Naive B cell (primary cell): Measurements from ENCODE around the gene TWIST2. TPM values are rescaled to one million over a fixed set of nuclear protein-coding genes. Genes with fewer than 3 reads are reported as not detected.

Experiments
- ATAC-seq, 2 donors: fragments of 150-1000 bp; cut with Tn5 transposase; 2 replicates each; pipeline ENCODE4 v1.10.0; 2021; ENCODE audit warnings: low read depth in 2 of 2, mild to moderate bottlenecking in 2 of 2, moderate library complexity in 2 of 2
- DNase-seq: peaks from one replicate; pipeline ENCODE4 v3.0.0; 2022
- H3K27ac Mint-ChIP-seq, 6 donors: one replicate each; pipeline ENCODE4 v1.8.0; 2020 to 2022; ENCODE audit warnings: mild to moderate bottlenecking in 6 of 6, mixed read lengths in 6 of 6, moderate library complexity in 5 of 6, inconsistent platforms in 2 of 6
- H3K27me3 Mint-ChIP-seq, 3 donors: one replicate each; pipeline ENCODE4 v1.8.0; 2021 to 2022; ENCODE audit warnings: mixed read lengths in 3 of 3, mild to moderate bottlenecking in 1 of 3
- H3K36me3 Mint-ChIP-seq, 2 donors: one replicate each; pipeline ENCODE4 v1.8.0; 2020 to 2022; ENCODE audit warnings: mixed read lengths in 2 of 2, inconsistent platforms in 1 of 2, mild to moderate bottlenecking in 1 of 2
- H3K4me1 Mint-ChIP-seq, 3 donors: one replicate each; pipeline ENCODE4 v1.8.0; 2020 to 2022; ENCODE audit warnings: mixed read lengths in 3 of 3, inconsistent platforms in 1 of 3, mild to moderate bottlenecking in 1 of 3, moderate library complexity in 1 of 3
- H3K4me3 Mint-ChIP-seq, 8 donors: one replicate each; pipeline ENCODE4 v1.8.0; 2020 to 2022; ENCODE audit warnings: mild to moderate bottlenecking in 8 of 8, mixed read lengths in 8 of 8, moderate library complexity in 8 of 8, inconsistent platforms in 2 of 8
- H3K9me3 Mint-ChIP-seq, 7 donors: one replicate each; pipeline ENCODE4 v1.8.0; 2020 to 2022; ENCODE audit warnings: mixed read lengths in 7 of 7, mild to moderate bottlenecking in 5 of 7, inconsistent platforms in 2 of 7, moderate library complexity in 1 of 7
- polyA plus RNA-seq, 6 donors: library from polyadenylated mRNA; unstranded; fragments of 300-500 nt; fragmentation: Illumina TruSeq; gene quantifications; one replicate each; pipeline ENCODE4 v1.2.3, GENCODE V29; 2021; ENCODE audit warnings: low read depth in 6 of 6

The TWIST2 gene
- polyA plus RNA-seq, 6 donors from 2014 or later: not detected

DNA sequence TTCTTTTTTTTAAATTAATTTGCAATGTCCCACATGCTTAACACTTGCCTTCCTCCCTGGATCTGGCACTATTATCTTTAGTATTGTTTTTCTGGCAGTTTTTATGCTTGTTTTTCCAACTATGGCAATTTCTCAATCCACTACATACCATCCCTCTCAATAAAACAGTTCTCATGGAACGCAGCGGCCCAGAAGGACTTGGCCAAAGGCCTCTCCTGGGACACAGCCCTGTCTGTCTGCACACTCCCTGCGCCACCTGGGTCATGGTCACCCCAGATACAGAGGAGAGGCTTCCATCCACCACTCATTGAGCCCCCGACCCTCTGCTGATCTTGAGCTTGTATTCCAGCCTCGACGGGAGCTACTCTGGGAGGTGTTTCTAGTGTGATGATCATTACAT lies 91.2 kb downstream of the TWIST2 start:
- no peak for ATAC-seq
- Mint-ChIP-seq H3K4me1 (no peaks in the 10 kb centered on the region), H3K36me3 (no peaks in the 10 kb centered on the region), H3K27me3 (peaks cover 0 to 8% (median 5%) of the 10 kb centered on the region in 3 donors), H3K9me3 (peaks cover 0 to 4% (median 0%) of the 10 kb centered on the region in 7 donors), H3K27ac (no peak overlapping the region), H3K4me3 (no peak overlapping the region)
- no peak for DNase-seq

DNA sequence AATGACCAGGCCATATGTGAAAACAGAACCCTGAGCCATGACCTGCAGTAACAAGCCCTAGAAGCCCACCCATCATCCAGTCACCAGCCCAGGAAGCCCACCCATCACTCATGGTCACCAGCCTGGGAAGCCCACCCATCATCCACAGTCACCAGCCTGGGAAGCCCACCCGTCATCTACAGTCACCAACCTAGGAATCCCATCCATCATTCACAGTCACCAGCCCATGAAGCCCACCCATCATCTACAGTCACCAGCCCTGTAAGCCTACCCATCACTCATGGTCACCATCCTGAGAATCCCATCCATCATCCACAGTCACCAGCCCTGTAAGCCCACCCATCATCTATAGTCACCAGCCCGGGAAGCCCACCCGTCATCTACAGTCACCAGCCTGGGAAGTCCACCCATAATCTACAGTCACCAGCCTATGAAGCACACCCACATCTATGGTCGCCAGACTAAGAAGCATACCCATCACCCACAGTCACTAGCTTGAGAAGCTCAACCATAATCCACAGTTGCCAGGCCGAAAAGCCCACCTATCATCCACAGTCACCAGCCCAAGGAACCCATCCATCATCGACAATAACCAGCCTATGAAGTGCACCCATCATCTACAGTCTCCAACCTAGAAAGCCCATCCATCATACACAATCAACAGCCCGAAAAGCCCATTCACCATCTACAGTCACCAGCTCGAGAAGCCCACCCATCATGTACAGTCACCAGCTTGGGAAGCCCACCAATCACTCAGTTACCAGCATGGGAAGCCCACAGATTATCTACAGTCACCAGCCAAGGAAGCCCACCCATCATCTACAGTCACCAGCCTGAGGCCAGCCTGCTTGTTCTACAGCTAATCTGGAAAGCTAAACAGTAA lies 91.9 kb downstream of the TWIST2 start:
- no peak overlapping the region for H3K4me3 Mint-ChIP-seq
- no peak for ATAC-seq

DNA sequence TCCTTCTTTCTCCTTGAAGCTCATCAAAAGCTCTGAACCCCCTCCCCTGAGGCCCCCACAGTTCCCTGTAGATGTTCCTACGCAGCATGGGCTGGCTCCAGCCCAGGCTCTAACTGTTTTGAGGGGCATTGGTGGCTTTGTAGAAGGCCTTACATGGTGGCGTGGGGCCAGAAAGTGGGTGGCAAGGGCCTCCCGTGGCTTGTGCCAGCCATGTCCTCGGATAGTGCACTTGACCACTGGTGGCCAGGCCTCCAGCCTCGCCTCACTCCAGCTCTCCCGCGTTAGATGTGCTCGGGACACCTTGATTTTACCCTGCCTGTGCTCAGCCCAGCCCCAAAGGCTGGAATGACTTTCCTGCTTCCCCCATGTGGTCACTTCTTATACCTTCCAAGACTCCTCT lies 92.9 kb downstream of the TWIST2 start:
- ATAC-seq (no peak), DNase-seq (no peak)
- Mint-ChIP-seq H3K4me1 (no peaks in the 10 kb centered on the region), H3K4me3 (no peak overlapping the region), H3K36me3 (no peaks in the 10 kb centered on the region), H3K27me3 (peaks cover 0 to 8% (median 5%) of the 10 kb centered on the region in 3 donors), H3K27ac (no peak overlapping the region), H3K9me3 (no peaks in the 10 kb centered on the region)

More for the DNA sequence above, 91.9 kb downstream of the TWIST2 start:
- DNase-seq: no peak
- H3K4me1 Mint-ChIP-seq: no peaks in the 10 kb centered on the region
- no peaks in the 10 kb centered on the region for H3K36me3 Mint-ChIP-seq
- H3K27me3 Mint-ChIP-seq: peaks cover 0 to 8% (median 5%) of the 10 kb centered on the region in 3 donors
- H3K9me3 Mint-ChIP-seq: no peaks in the 10 kb centered on the region
- H3K27ac Mint-ChIP-seq: no peak overlapping the region

DNA sequence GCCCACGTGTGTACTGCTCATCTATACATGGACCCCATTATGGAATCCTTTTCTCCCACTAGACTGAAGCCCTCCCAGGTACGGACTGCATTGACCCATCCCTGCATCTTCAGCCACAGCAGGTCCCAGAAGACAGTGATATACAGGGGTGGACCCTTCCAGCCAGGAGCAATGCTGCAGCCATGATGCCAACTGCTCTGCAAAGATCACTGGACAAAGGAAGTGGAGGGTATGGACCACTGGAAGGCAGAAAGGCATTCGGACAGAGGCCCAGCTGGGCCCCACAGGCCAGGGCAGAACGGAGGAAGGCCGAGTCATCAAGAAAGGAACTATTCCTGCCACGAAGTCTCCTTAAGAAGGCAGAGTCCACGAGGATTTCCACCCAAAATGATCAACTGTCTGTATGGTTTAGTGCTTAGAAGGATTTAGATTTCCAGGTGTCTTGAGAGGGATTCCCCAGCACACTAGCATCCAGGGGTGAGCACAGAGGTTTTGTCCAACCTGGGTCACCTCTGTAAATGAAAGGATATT lies 93.4 kb downstream of the TWIST2 start:
- Mint-ChIP-seq H3K27me3 (peaks cover 0 to 8% (median 5%) of the 10 kb centered on the region in 3 donors), H3K4me3 (no peak overlapping the region)
- no peak for ATAC-seq

DNA sequence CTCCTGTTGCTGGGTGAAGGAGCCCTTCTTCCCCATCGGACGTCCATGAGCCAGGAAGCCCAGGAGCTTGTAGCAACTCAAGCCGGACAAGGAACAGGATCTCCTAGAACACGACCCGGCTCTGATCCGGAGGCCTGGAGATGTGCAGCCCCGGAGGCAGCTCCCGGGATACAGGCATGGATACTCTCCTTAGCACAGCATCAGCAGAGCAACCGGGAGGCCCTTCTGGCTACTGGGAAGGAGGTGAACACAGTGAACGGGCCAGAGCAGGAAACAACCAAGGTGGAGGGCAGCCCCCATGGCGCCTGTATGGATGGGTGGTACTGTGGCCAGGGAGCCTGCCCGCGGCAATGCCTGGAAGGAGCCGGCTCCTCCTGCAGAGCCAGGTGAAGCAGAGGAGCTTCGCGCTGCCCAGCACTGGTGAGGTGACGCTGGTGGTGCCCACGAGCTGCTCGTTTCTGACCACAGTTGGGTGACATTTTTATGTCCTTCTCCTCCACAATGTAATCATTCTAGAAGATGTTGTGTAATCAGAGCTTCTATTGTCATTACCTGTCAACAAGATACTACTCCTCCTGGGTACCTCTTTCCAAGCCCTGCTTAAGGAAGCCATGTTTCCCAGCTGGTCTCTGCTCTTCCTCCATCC lies 94.3 kb downstream of the TWIST2 start:
- DNase-seq (no peak), ATAC-seq (no peak)

More for the DNA sequence above, 93.4 kb downstream of the TWIST2 start:
- no peaks in the 10 kb centered on the region for H3K4me1 Mint-ChIP-seq
- H3K9me3 Mint-ChIP-seq: peaks cover 0 to 4% (median 1%) of the 10 kb centered on the region in 7 donors
- no peaks in the 10 kb centered on the region for H3K36me3 Mint-ChIP-seq
- DNase-seq: no peak
- no peak overlapping the region for H3K27ac Mint-ChIP-seq

DNA sequence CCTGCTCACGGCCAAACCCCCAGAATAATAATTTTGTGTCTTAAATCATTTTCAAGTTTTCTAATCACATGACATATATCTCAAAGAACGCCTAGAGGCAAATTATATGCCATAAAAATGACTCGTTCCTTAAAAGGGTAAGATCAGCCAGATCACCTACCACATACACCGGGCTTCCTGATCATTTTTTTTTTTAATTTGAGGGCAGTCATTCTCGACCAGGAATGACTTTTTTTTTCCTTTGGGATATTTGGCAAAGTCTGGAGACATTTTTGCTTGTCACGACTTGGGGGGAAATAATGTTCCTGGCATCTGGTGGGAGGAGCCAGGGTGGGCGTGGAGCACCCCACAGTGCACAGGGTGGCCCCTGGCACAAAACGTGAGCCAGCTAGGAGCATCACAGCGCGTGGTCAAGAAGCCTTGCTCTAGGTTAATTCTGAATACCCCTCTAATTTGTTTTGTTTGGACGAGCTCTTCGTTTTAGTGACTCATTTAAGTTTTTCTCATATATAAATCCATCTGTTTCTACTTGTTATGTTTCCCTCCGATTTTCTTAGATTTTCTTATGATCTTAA lies 94.9 kb downstream of the TWIST2 start:
- no peaks in the 10 kb centered on the region for H3K36me3 Mint-ChIP-seq
- H3K27ac Mint-ChIP-seq: no peak overlapping the region
- no peak for ATAC-seq
- H3K9me3 Mint-ChIP-seq: peaks cover 0 to 4% (median 1%) of the 10 kb centered on the region in 7 donors
- no peak overlapping the region for H3K4me3 Mint-ChIP-seq
- DNase-seq: no peak
- H3K4me1 Mint-ChIP-seq: no peaks in the 10 kb centered on the region
- H3K27me3 Mint-ChIP-seq: peaks cover 0 to 8% (median 5%) of the 10 kb centered on the region in 3 donors

More for the DNA sequence above, 94.3 kb downstream of the TWIST2 start:
- peaks cover 0 to 4% (median 1%) of the 10 kb centered on the region in 7 donors for H3K9me3 Mint-ChIP-seq
- H3K27ac Mint-ChIP-seq: no peak overlapping the region
- H3K4me1 Mint-ChIP-seq: no peaks in the 10 kb centered on the region
- peaks cover 0 to 8% (median 5%) of the 10 kb centered on the region in 3 donors for H3K27me3 Mint-ChIP-seq
- H3K36me3 Mint-ChIP-seq: no peaks in the 10 kb centered on the region
- H3K4me3 Mint-ChIP-seq: no peak overlapping the region

DNA sequence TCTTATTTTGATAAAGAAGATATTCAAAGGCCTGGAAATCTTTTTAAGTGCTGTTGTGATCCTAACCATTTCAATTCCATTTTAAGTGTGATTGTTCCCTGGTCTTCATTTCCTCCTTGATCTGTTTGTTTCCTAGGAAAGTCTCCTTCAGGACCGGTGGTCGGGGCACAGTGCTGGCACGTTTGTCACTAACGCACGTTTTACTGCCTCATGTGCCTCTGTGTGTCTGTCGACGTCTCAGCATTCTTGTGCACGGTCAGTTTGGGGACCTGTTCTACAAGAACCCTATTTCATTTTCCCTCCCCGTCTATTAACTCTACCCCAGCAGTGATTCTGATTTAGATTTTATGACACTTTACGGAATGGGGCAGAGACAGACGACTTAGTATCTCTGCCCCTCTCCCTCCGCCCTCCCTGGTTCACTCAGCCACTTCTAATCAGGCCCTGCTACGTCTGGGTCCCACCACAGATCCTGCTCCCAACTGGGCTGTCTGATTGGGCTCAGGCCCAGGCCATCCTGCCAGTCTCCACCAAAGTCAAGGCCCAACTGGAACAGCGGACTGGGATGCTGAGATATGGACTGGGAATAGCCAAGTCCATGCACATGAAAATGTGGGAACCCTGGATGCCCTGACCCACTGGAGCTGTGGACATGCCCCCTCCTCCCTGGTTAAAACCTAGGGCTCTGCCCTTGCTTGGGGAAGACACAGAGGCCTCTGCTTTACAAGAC lies 95.6 kb downstream of the TWIST2 start:
- H3K27me3 Mint-ChIP-seq: peaks cover 0 to 8% (median 5%) of the 10 kb centered on the region in 3 donors
- H3K9me3 Mint-ChIP-seq: peaks cover 0 to 4% (median 1%) of the 10 kb centered on the region in 7 donors
- ATAC-seq: no peak
- H3K4me1 Mint-ChIP-seq: no peaks in the 10 kb centered on the region
- no peak for DNase-seq
- H3K36me3 Mint-ChIP-seq: no peaks in the 10 kb centered on the region
- no peak overlapping the region for H3K27ac Mint-ChIP-seq
- H3K4me3 Mint-ChIP-seq: no peak overlapping the region

DNA sequence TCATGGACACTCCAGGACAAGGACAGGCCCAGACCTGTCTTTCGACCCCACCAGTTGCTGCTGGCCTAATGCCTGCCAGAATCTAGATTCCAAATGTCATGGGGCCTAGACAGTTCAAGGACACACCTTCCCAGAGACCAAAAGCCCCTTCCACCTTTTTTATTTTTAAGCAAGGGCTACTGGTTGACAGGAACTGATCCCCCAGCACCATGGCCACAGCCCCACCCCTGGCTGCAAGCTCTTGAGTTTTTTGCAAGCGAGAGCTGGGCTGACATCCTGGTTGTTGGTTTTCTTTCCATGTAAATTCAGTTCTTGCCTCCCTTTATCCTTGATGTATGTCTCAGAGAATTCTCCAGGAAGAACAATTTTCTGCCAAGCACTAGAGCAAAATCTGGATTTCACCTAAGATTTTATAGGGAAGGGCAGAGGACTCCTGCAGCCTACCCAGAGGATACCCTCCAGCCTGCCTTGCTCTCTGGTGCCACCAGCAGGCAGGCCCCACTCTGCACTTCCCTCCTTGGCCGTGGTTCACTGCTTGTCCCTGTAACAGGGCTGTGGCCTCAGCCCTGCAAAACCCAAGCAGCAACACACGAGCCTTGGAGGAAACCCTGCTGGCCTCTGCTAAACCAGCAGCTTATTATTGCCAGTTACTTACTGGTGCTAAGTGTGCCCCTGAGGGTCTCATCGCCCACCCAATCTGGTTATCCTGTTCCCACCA lies 97.7 kb downstream of the TWIST2 start:
- no peaks in the 10 kb centered on the region for H3K4me1 Mint-ChIP-seq
- no peak for DNase-seq
- H3K27ac Mint-ChIP-seq: no peak overlapping the region
- H3K9me3 Mint-ChIP-seq: peaks cover 0 to 4% (median 1%) of the 10 kb centered on the region in 7 donors
- H3K36me3 Mint-ChIP-seq: no peaks in the 10 kb centered on the region
- no peak for ATAC-seq
- H3K4me3 Mint-ChIP-seq: no peak overlapping the region
- peaks cover 0 to 8% (median 5%) of the 10 kb centered on the region in 3 donors for H3K27me3 Mint-ChIP-seq

DNA sequence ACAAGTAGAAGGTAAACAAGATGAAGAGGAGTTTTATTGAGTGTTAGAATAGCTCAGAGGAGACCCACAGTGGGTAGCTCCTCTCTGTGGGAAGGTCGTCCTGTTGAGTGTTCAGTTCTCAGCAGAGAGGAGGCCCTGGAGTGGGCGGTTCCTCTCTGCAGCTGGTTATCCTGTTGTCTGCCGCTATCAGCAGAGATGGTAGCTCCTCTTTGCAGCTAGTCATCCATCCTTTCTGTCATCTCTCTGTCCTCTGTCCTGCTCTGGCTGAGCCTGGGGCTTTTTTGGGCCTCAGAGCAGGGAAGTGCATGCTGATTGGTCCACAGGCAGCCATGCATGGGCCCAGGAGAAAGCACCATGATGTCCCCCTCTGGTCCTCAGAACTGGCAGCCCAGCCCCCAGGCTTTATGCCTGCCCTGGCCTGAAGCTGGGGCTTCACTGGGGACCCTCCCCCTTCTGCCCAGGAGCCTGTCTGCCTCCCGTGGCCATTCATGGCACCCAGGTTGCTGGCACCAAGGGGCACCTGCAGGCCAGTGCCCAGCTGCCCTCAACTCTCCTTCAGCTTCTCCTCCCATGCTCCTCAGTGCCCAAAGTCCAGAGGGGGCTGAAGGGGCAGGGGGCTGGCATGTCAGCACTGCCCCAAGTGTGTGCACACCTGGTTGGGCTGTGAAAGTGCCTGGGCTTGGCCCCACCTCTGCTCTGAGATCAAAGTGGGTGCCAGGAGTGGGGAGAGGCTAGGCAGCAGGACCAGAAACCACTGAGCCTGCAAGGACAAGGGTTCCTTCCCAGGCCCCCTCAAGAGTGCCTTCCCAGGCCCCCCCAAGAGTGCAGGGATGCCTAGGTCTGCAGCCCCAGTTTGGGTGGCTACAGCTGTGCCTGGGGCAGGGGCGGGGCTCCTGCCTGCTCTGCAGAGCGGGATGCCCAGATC lies 98.7 kb downstream of the TWIST2 start:
- no peaks in the 10 kb centered on the region for H3K4me1 Mint-ChIP-seq
- DNase-seq (no peak), ATAC-seq (no peak)
- H3K4me3 Mint-ChIP-seq: no peak overlapping the region
- peaks cover 0 to 4% (median 1%) of the 10 kb centered on the region in 7 donors for H3K9me3 Mint-ChIP-seq
- no peaks in the 10 kb centered on the region for H3K36me3 Mint-ChIP-seq
- peaks cover 0 to 1% (median 0%) of the 10 kb centered on the region in 3 donors for H3K27me3 Mint-ChIP-seq
- no peak overlapping the region for H3K27ac Mint-ChIP-seq

DNA sequence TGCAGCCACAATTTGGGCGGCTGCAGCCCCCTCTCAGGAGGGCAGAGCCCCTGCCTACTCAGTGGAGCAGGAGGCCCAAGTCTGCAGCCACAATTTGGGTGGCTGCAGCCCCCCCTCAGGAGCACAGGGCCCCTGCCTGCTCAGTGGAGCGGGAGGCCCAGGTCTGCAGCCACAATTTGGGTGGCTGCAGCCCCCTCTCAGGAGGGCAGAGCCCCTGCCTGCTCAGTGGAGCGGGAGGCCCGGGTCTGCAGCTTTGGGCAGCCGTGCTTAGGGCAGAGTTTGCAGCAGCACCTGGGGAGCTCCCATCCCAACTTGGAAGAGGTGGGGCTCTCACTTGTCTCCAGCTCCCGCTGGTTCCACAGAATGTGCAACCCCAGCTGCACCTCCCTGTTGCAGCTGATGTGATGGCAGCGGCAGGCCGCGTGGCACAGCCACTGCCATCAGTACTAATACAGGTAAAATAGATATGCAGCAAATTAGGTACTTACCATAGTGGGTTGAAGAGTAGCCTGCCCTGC lies 99.4 kb downstream of the TWIST2 start:
- Mint-ChIP-seq H3K4me3 (no peak overlapping the region), H3K9me3 (peaks cover 0 to 4% (median 1%) of the 10 kb centered on the region in 7 donors), H3K27ac (no peak overlapping the region), H3K27me3 (peaks cover 0 to 4% (median 0%) of the 10 kb centered on the region in 3 donors), H3K4me1 (no peaks in the 10 kb centered on the region), H3K36me3 (no peaks in the 10 kb centered on the region)
- ATAC-seq: no peak
- no peak for DNase-seq

DNA sequence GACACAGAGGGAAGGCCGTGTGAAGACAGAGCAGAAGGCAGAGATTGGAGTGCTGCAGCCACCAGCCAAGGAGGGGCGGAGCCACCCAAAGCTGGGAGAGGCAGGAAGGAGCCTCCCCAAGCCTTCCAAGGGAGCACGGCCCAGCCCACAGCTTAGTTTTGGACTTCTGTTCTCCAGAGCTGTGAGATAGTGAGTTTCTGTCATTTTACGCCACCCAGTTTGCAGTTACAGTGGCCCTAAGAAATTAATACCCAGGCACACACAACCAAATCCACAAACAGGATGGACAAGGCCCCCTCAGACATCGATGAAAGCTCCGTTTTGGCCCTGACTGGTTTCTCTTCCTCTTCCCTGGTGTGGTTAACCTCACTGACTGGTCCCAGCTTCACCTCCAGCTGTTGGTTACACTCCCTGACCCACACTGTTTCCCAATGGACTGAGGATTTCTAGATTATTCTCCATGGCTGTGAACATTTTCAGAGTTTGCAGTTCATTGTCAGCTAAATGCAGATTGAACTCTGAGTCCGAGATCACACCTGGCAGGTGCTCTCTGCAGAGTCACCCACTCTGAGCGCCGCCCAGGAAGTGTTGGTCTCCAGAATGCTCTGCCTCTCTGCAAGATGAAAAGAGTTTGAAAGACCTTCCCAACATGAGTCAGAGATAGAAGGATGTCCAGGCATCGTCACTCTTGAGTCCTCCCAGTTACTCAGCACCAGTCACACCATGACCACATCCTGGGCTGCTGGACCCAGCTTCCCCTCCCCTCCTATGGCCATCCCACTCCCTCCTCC lies 100.2 kb downstream of the TWIST2 start:
- DNase-seq (no peak), ATAC-seq (no peak)
- no peaks in the 10 kb centered on the region for H3K4me1 Mint-ChIP-seq
- H3K4me3 Mint-ChIP-seq: no peak overlapping the region
- H3K36me3 Mint-ChIP-seq: no peaks in the 10 kb centered on the region
- peaks cover 0 to 4% (median 0%) of the 10 kb centered on the region in 3 donors for H3K27me3 Mint-ChIP-seq
- peak overlapping the region in 1 of 6 donors; percentile 53 for H3K27ac Mint-ChIP-seq
- peaks cover 0 to 4% (median 1%) of the 10 kb centered on the region in 7 donors for H3K9me3 Mint-ChIP-seq
